Colonic mucosa (tissue), 4 donors: ENCODE data around the gene ENOX2. TPM values are rescaled to one million over a fixed set of nuclear protein-coding genes. Genes with fewer than 3 reads are reported as not detected.

Source experiments
- DNase-seq: peaks from one replicate; pipeline ENCODE4 v3.0.0-alpha.2; 2020
- H3K27ac ChIP-seq: fragments of 200-600 bp; one replicate; pipeline ENCODE4 v1.8.0; 2021
- H3K27me3 ChIP-seq: fragments of 200-600 bp; one replicate; pipeline ENCODE4 v1.8.0; 2021
- H3K36me3 ChIP-seq: fragments of 200-600 bp; one replicate; pipeline ENCODE4 v1.8.0; 2021
- H3K4me1 ChIP-seq: fragments of 200-600 bp; one replicate; pipeline ENCODE4 v1.8.0; 2021; ENCODE audit warnings: mild to moderate bottlenecking
- H3K4me3 ChIP-seq: fragments of 200-600 bp; one replicate; pipeline ENCODE4 v1.8.0; 2021
- H3K9ac ChIP-seq, 2 donors: one replicate each; pipeline ENCODE4 v1.7.0; 2013; ENCODE audit warnings: control low read depth in 2 of 2, low read depth in 2 of 2, low read length in 2 of 2
- H3K9me3 ChIP-seq: fragments of 200-600 bp; one replicate; pipeline ENCODE4 v1.8.0; 2021
- CTCF ChIP-seq: fragments of 200-600 bp; IDR thresholded peaks from one replicate; pipeline ENCODE4 v1.8.0; 2022; ENCODE audit warnings: antibody characterized with exemption, mild to moderate bottlenecking
- intact Hi-C: fragments of 100-400 bp; cut with DNase I; formaldehyde crosslinking; loops from one replicate; pipeline ENCODE4 v1.14.1; 2022
- total RNA-seq, 2 donors: library from RNA; stranded (reverse); fragmentation: NEBNext Ultra II Directional in 1 of 2; extraction: Animal tissue kit (Norgen Biotek cat#: 25700) in 1 of 2; gene quantifications; one replicate each; pipeline ENCODE4 v1.2.1, GENCODE V29; 2021
- donor health status: healthy.
- donor health status: DM: no; HTN: no; CAD: no.
- donor health status: DM: no; HTN: no; CAD: no.

ENOX2 gene
- total RNA-seq, 2 donors from 2014 or later: 8.0 to 13.7 TPM

- no peak for TF ChIP-seq CTCF
- H3K4me3 ChIP-seq: no peak overlapping the region
- no peaks in the 10 kb centered on the region for H3K27me3 ChIP-seq
- no peaks in the 10 kb centered on the region for H3K36me3 ChIP-seq
- no peaks in the 10 kb centered on the region for H3K4me1 ChIP-seq
- intact Hi-C loops: no loop called here
- no peak overlapping the region for H3K27ac ChIP-seq
- no peak for DNase-seq
- H3K9ac ChIP-seq: no peak overlapping the region
- H3K9me3 ChIP-seq: no peaks in the 10 kb centered on the region
Observed at GRCh38 chrX:130769835-130770234, 133.2 kb downstream of the ENOX2 start.

- Histone ChIP-seq H3K9me3 (no peaks in the 10 kb centered on the region), H3K4me1 (no peaks in the 10 kb centered on the region), H3K4me3 (no peak overlapping the region), H3K27me3 (no peaks in the 10 kb centered on the region), H3K27ac (no peak overlapping the region), H3K36me3 (no peaks in the 10 kb centered on the region), H3K9ac (no peak overlapping the region)
- intact Hi-C loops: no loop called here
- DNase-seq: no peak
- TF ChIP-seq CTCF: no peak
Observed at GRCh38 chrX:130758072-130758471, 144.9 kb downstream of the ENOX2 start.

GRCh38 chrX:130756233-130756632 lies 146.8 kb downstream of the ENOX2 start:
- Histone ChIP-seq H3K4me1 (no peaks in the 10 kb centered on the region), H3K9me3 (no peaks in the 10 kb centered on the region), H3K27ac (no peak overlapping the region), H3K36me3 (no peaks in the 10 kb centered on the region), H3K4me3 (no peak overlapping the region), H3K9ac (no peak overlapping the region), H3K27me3 (no peaks in the 10 kb centered on the region)
- intact Hi-C loops: no loop called here
- TF ChIP-seq CTCF: no peak
- no peak for DNase-seq

- H3K27ac ChIP-seq: no peak overlapping the region
- no peak for TF ChIP-seq CTCF
Observed at GRCh38 chrX:130754353-130754752, 148.7 kb downstream of the ENOX2 start.

GRCh38 chrX:130746709-130747342 lies 156.2 kb downstream of the ENOX2 start:
- Histone ChIP-seq H3K36me3 (no peaks in the 10 kb centered on the region), H3K27ac (no peak overlapping the region), H3K4me1 (no peaks in the 10 kb centered on the region), H3K4me3 (no peak overlapping the region), H3K9ac (no peak overlapping the region), H3K9me3 (no peaks in the 10 kb centered on the region), H3K27me3 (no peaks in the 10 kb centered on the region)
- no peak for TF ChIP-seq CTCF
- DNase-seq: no peak
- intact Hi-C loops: no loop called here

More at GRCh38 chrX:130754353-130754752, 148.7 kb downstream of the ENOX2 start:
- DNase-seq: no peak
- Histone ChIP-seq H3K4me3 (no peak overlapping the region), H3K9ac (no peak overlapping the region), H3K27me3 (no peaks in the 10 kb centered on the region), H3K9me3 (no peaks in the 10 kb centered on the region), H3K36me3 (no peaks in the 10 kb centered on the region), H3K4me1 (no peaks in the 10 kb centered on the region)
- intact Hi-C loops: no loop called here
